PC-9 (cell line): ENCODE data around the gene RASGRP2. TPM values are rescaled to one million over a fixed set of nuclear protein-coding genes. Genes with fewer than 3 reads are reported as not detected.

Source experiments
- BruUV-seq: library from RNA; stranded (reverse); fragments of 400-500 nt; replicated peaks from 2 replicates; lab custom pipeline; 2021; lab: Mats Ljungman, UMichigan
- CTCF ChIA-PET: fragments of 300-600 bp; sonication (Branson Sonifier 250); formaldehyde crosslinking; loops from one replicate; lab custom pipeline; 2022; ENCODE audit warnings: antibody characterized with exemption; lab: Charles Lee
- POLR2A ChIA-PET: fragments of 300-600 bp; sonication (Branson Sonifier 250); formaldehyde crosslinking; loops from one replicate; lab custom pipeline; 2022; ENCODE audit warnings: antibody characterized with exemption; ENCODE audit not compliant: unreplicated experiment; lab: Charles Lee
- DNase-seq, 2 experiments: peaks; one replicate each; pipeline versions ENCODE4 v3.0.0 to v3.0.0-alpha.2; 2015 to 2022; ENCODE audit warnings: mixed read lengths in 1 of 2
- H2AFZ ChIP-seq: fragments of 200-600 bp; sonication (generic); 2 replicates; pipeline ENCODE4 v1.8.1; 2017; ENCODE audit warnings: antibody characterized with exemption
- H3F3A ChIP-seq: fragments of 200-600 bp; sonication (generic); 2 replicates; pipeline ENCODE4 v1.8.1; 2017; ENCODE audit warnings: antibody characterized with exemption, mild to moderate bottlenecking, low read depth; ENCODE audit not compliant: insufficient read depth
- H3K27ac ChIP-seq: fragments of 200-600 bp; sonication (generic); 2 replicates; pipeline ENCODE4 v1.6.1; 2016; ENCODE audit warnings: mixed run types
- H3K27me3 ChIP-seq: fragments of 200-600 bp; sonication (generic); 2 replicates; pipeline ENCODE4 v1.6.1; 2016; ENCODE audit warnings: low read depth, mixed run types; ENCODE audit not compliant: insufficient read depth
- H3K36me3 ChIP-seq: fragments of 200-600 bp; sonication (generic); 2 replicates; pipeline ENCODE4 v1.6.1; 2016; ENCODE audit warnings: low read depth, mixed run types
- H3K4me1 ChIP-seq: fragments of 200-600 bp; sonication (generic); replicated peaks from 2 replicates; pipeline ENCODE4 v1.6.1; 2016; ENCODE audit warnings: mixed run types; ENCODE audit not compliant: insufficient read depth
- H3K4me2 ChIP-seq: fragments of 200-600 bp; sonication (generic); 2 replicates; pipeline ENCODE4 v1.6.1; 2017; ENCODE audit warnings: mixed run types
- H3K4me3 ChIP-seq: fragments of 200-600 bp; sonication (generic); 2 replicates; pipeline ENCODE4 v1.6.1; 2016; ENCODE audit warnings: mixed run types
- H3K79me2 ChIP-seq: fragments of 200-600 bp; sonication (generic); 2 replicates; pipeline ENCODE4 v1.6.1; 2017; ENCODE audit warnings: low read depth, mixed run types
- H3K9me2 ChIP-seq: fragments of 200-600 bp; sonication (generic); 2 replicates; pipeline ENCODE4 v1.8.1; 2017; ENCODE audit warnings: mild to moderate bottlenecking; ENCODE audit not compliant: insufficient read depth
- H3K9me3 ChIP-seq: fragments of 200-600 bp; sonication (generic); 2 replicates; pipeline ENCODE4 v1.8.1; 2016; ENCODE audit warnings: low read depth; ENCODE audit not compliant: insufficient read depth
- H4K20me1 ChIP-seq: fragments of 200-600 bp; sonication (generic); 2 replicates; pipeline ENCODE4 v1.8.1; 2017; ENCODE audit not compliant: insufficient read depth
- EZH2 ChIP-seq: fragments of 200-600 bp; sonication (generic); IDR thresholded peaks from 2 replicates; pipeline ENCODE4 v1.8.0; 2017; ENCODE audit warnings: antibody characterized with exemption, low read depth
- intact Hi-C: fragments of 100-400 bp; cut with micrococcal nuclease; formaldehyde crosslinking; loops from one replicate; pipeline ENCODE4 v1.10.0; 2022; ENCODE audit not compliant: unreplicated experiment
- total RNA-seq: library from RNA; stranded (reverse); gene quantifications from 2 replicates; pipeline ENCODE4 v1.2.3, GENCODE V29; 2021
- TF ChIP-seq, protein P1 (sequence below): fragments of 200-600 bp; sonication (generic); conservative IDR thresholded peaks from 2 replicates; pipeline ENCODE4 v1.6.1; 2017; ENCODE audit warnings: mixed run types, antibody characterized with exemption, mild to moderate bottlenecking, moderate library complexity

The RASGRP2 gene
- total RNA-seq, 1 experiment from 2014 or later = 1.0 TPM

DNA sequence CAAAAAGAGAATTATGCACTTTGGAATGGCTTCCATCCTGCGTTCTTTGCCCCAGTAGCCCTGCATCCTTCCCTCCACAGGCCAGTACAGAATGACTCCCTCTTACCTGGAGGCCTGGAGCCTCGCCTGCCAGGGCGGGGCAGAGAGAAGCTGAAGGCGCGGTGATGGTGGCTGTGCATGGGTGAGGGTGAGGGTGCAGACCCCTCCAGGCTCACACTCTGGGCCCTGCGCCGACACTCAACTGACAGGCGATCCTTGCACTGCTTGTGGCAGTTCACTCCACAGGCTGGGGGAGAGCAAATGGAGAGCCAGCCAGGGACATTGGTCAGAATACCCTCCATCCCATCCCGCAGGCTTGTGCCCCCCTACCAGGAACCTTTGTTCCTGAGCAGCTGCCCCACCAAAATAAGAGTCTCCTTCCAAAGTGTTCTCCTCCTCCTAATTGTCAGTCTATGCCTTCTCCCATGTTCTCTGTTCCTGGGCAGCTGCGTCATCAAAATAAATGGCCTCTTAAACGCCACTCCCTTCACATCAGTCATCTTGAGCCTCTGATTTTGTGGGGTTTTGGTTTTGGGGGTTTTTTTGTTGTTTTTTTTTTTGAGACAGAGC, 15.1 kb downstream of the RASGRP2 start:
- Histone ChIP-seq H4K20me1 (no peaks in the 10 kb centered on the region), H3K36me3 (no peaks in the 10 kb centered on the region), H3K4me3 (no peak overlapping the region), H3K27ac (no peak overlapping the region), H2AFZ (no peak overlapping the region), H3F3A (peaks cover 4% of the 10 kb centered on the region; the same call in 1 of the 2 replicates), H3K27me3 (peaks cover 65% of the 10 kb centered on the region), H3K4me2 (no peak overlapping the region), H3K79me2 (no peaks in the 10 kb centered on the region), H3K4me1 (no peaks in the 10 kb centered on the region), H3K9me2 (no peaks in the 10 kb centered on the region), H3K9me3 (no peaks in the 10 kb centered on the region)
- TF ChIP-seq, protein P1, sequence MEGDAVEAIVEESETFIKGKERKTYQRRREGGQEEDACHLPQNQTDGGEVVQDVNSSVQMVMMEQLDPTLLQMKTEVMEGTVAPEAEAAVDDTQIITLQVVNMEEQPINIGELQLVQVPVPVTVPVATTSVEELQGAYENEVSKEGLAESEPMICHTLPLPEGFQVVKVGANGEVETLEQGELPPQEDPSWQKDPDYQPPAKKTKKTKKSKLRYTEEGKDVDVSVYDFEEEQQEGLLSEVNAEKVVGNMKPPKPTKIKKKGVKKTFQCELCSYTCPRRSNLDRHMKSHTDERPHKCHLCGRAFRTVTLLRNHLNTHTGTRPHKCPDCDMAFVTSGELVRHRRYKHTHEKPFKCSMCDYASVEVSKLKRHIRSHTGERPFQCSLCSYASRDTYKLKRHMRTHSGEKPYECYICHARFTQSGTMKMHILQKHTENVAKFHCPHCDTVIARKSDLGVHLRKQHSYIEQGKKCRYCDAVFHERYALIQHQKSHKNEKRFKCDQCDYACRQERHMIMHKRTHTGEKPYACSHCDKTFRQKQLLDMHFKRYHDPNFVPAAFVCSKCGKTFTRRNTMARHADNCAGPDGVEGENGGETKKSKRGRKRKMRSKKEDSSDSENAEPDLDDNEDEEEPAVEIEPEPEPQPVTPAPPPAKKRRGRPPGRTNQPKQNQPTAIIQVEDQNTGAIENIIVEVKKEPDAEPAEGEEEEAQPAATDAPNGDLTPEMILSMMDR = no peak
- DNase-seq = no peak
- ChIA-PET POLR2A (no interaction called here), CTCF (interaction anchor here (0.5 to 0.7 kb wide), 2 partner anchors 12 to 77 kb away, joined by 3 read pairs; no protein-coding TSS in a partner anchor)
- no TSS peak for BruUV-seq
- intact Hi-C loops = no loop called here

DNA sequence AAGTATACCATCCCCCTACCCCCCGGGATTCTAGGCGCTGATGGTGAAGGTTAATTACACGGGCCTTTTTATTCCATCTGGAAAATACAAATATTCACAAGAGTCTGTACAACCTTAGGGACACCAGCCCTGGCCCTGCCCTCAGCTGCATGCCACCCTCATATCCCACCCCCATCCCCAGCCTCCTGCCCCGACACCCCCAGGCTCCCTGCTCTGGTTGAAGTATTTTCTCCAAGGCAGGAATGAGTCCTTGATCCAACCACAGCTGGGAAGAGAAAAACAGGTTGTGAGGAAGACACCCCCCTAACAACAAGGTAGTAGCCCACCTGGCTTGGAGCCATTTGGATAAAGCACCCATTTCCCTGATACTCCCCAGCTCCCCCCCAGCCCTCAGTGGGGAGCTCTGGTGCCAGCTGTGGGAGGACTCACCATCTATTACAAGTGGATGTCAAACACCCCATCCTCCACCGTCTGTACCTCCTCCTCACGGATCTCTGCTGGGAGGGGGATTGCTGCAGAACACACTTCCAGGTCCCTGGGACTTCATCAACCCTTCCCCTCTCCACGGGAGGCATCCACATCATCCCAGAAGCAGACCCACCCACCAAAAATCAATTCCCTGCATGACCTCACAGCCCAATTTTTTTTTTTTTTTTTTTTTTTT, 16.9 kb downstream of the RASGRP2 start:
- no peak for DNase-seq
- H3K9me2 ChIP-seq = no peaks in the 10 kb centered on the region
- no peak overlapping the region for H3K4me2 ChIP-seq
- no TSS peak for BruUV-seq
- H3K4me3 ChIP-seq = no peak overlapping the region
- H3F3A ChIP-seq = peaks cover 4% of the 10 kb centered on the region; the same call in 1 of the 2 replicates
- no peaks in the 10 kb centered on the region for H4K20me1 ChIP-seq
- ChIA-PET CTCF (no interaction called here), POLR2A (no interaction called here)
- intact Hi-C loops = no loop called here
- H3K27me3 ChIP-seq = peaks cover 71% of the 10 kb centered on the region
- no peak overlapping the region for H2AFZ ChIP-seq
- no peaks in the 10 kb centered on the region for H3K9me3 ChIP-seq
- H3K27ac ChIP-seq = no peak overlapping the region
- H3K36me3 ChIP-seq = no peaks in the 10 kb centered on the region
- peaks cover 6% of the 10 kb centered on the region; the same call in 1 of the 2 replicates for H3K4me1 ChIP-seq
- no peak for TF ChIP-seq EZH2
- TF ChIP-seq, protein P1 = no peak
- no peaks in the 10 kb centered on the region for H3K79me2 ChIP-seq

DNA sequence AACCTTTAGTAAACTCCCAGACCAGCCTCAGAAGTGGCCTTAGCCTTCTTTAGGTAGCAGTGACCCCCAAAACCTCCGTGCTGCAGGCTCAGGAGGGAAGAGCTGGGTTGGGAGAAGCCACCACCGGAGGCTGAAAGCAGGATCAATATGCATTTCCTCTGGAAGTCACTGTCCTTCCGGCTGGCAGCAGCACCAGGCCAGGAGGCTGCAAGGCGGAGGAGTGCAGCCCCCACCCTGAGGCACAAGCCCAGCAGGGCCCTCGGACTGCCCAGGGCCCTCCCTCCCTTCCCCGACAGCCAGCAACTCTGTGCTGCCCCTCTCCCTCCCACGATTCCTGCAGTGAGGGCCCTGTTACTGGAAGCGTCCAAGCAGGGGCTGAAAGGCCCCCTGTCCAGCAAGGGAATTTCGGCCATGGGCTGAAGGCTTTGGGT, 17.7 kb downstream of the RASGRP2 start:
- no TSS peak for BruUV-seq
- no peak for DNase-seq
- H3K4me1 ChIP-seq = peaks cover 6% of the 10 kb centered on the region; the same call in 1 of the 2 replicates
- no peak for TF ChIP-seq EZH2
- TF ChIP-seq, protein P1 = no peak
- H3K27ac ChIP-seq = no peak overlapping the region
- no peaks in the 10 kb centered on the region for H4K20me1 ChIP-seq
- H2AFZ ChIP-seq = no peak overlapping the region
- POLR2A ChIA-PET = interaction anchor here (0.6 kb wide), 1 partner anchor 11 kb away, joined by 5 read pairs; no protein-coding TSS in a partner anchor
- no peaks in the 10 kb centered on the region for H3K9me3 ChIP-seq
- H3F3A ChIP-seq = peaks cover 4% of the 10 kb centered on the region; the same call in 1 of the 2 replicates
- H3K9me2 ChIP-seq = no peaks in the 10 kb centered on the region
- H3K36me3 ChIP-seq = no peaks in the 10 kb centered on the region
- no peak overlapping the region for H3K4me3 ChIP-seq
- H3K27me3 ChIP-seq = peaks cover 71% of the 10 kb centered on the region
- H3K4me2 ChIP-seq = no peak overlapping the region
- CTCF ChIA-PET = interaction anchor here (0.6 kb wide), 2 partner anchors 34 to 57 kb away, joined by 3 to 5 read pairs; partner anchors contain the start of gene PYGM
- H3K79me2 ChIP-seq = no peaks in the 10 kb centered on the region
- intact Hi-C loops = no loop called here
